Activated CD8-positive, alpha-beta T cell treated with anti-CD3 and anti-CD28 coated beads for 36 hours (primary cell): ENCODE measurements around the gene S100A7A. TPM values are rescaled to one million over a fixed set of nuclear protein-coding genes. Genes with fewer than 3 reads are reported as not detected.

Source experiments
- ATAC-seq: fragments of 200-7000 bp; cut with Tn5 transposase; one replicate; pipeline ENCODE4 v1.10.0; 2021; ENCODE audit warnings: mild to moderate bottlenecking, moderate library complexity
- CTCF ChIA-PET: fragments of 350-600 bp; sonication (Branson Sonifier 250); formaldehyde crosslinking; loops from one replicate; lab custom pipeline; 2021; ENCODE audit warnings: antibody characterized with exemption; lab: Charles Lee
- POLR2A ChIA-PET: fragments of 350-600 bp; sonication (Branson Sonifier 250); formaldehyde crosslinking; loops from one replicate; lab custom pipeline; 2021; ENCODE audit warnings: antibody characterized with exemption; lab: Charles Lee
- DNase-seq: peaks from one replicate; pipeline ENCODE4 v3.0.0-alpha.2; 2020
- H3K27ac Mint-ChIP-seq: one replicate; pipeline ENCODE4 v1.8.0; 2021; ENCODE audit warnings: mild to moderate bottlenecking, mixed read lengths
- H3K27me3 Mint-ChIP-seq: one replicate; pipeline ENCODE4 v1.8.0; 2021; ENCODE audit warnings: mixed read lengths
- H3K36me3 Mint-ChIP-seq: one replicate; pipeline ENCODE4 v1.8.0; 2021; ENCODE audit warnings: low read depth, mixed read lengths
- H3K4me1 Mint-ChIP-seq: one replicate; pipeline ENCODE4 v1.8.0; 2021; ENCODE audit warnings: low read depth, mixed read lengths
- H3K4me3 Mint-ChIP-seq: one replicate; pipeline ENCODE4 v1.8.0; 2021; ENCODE audit warnings: mild to moderate bottlenecking, moderate library complexity, mixed read lengths
- H3K9me3 Mint-ChIP-seq: one replicate; pipeline ENCODE4 v1.8.0; 2021; ENCODE audit warnings: mixed read lengths
- intact Hi-C: fragments of 100-400 bp; cut with micrococcal nuclease; formaldehyde crosslinking; loops from one replicate; pipeline ENCODE4 v1.10.0; 2022
- total RNA-seq, 2 experiments: library from RNA; stranded (reverse); gene quantifications; one replicate each; pipeline ENCODE4 v1.2.3, GENCODE V29; 2021
- TF ChIP-seq, protein P1 (sequence below): fragments of 200-600 bp; IDR thresholded peaks from one replicate; pipeline ENCODE4 v1.8.0; 2022; ENCODE audit warnings: antibody characterized with exemption, mild to moderate bottlenecking

S100A7A gene
- total RNA-seq, 2 experiments from 2014 or later: not detected

DNA sequence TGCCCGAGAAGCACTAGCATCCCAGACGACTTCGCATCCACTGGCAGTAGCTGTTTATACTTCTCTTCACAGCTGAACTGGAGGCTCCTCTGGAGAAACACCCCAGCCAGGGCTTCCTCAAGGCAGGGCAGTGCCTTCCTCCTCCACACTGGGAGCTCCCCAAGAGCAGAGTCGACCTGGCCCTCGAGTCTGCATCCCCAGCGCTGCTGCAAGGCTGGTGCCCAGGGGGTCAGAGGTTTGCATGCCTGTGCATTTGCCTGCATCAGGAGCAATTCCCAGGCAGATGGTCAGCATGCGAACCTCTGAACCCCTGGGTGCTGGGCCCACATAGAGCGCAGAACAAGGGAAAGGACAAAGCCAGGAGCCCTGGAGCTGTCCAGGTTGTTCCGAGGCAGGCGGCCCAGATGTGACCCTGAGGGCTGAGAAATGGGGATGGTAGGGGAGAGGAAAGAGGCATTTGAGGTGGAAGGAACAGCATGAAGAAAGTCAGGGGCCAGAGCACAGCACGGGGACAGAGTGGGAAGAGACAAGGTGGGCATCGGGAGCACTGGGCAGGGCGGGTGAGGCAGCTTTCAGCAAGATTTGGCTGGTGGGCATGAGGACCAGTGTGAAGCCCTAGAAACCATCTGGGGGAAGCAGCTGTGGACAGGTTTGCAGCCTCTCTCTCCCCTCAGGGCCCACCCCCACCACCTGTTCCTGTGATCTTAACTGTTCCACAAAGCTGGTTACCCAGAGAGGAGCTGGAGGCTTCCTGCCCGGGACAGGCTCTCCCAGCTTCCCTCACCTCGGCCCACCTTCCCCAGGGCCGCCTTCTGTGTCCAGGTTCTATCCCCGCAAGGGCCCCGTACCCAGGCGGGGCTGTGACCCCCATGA lies 19.0 kb upstream of the S100A7A start:
- Mint-ChIP-seq H3K4me3 (no peak overlapping the region), H3K4me1 (no peaks in the 10 kb centered on the region), H3K27ac (no peak overlapping the region), H3K36me3 (no peaks in the 10 kb centered on the region), H3K9me3 (no peaks in the 10 kb centered on the region), H3K27me3 (peaks cover 2% of the 10 kb centered on the region)
- no peak for ATAC-seq
- DNase-seq: no peak
- POLR2A ChIA-PET: no interaction called here
- TF ChIP-seq, protein P1, sequence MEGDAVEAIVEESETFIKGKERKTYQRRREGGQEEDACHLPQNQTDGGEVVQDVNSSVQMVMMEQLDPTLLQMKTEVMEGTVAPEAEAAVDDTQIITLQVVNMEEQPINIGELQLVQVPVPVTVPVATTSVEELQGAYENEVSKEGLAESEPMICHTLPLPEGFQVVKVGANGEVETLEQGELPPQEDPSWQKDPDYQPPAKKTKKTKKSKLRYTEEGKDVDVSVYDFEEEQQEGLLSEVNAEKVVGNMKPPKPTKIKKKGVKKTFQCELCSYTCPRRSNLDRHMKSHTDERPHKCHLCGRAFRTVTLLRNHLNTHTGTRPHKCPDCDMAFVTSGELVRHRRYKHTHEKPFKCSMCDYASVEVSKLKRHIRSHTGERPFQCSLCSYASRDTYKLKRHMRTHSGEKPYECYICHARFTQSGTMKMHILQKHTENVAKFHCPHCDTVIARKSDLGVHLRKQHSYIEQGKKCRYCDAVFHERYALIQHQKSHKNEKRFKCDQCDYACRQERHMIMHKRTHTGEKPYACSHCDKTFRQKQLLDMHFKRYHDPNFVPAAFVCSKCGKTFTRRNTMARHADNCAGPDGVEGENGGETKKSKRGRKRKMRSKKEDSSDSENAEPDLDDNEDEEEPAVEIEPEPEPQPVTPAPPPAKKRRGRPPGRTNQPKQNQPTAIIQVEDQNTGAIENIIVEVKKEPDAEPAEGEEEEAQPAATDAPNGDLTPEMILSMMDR: no peak
- intact Hi-C loops: no loop called here
- CTCF ChIA-PET: no interaction called here

DNA sequence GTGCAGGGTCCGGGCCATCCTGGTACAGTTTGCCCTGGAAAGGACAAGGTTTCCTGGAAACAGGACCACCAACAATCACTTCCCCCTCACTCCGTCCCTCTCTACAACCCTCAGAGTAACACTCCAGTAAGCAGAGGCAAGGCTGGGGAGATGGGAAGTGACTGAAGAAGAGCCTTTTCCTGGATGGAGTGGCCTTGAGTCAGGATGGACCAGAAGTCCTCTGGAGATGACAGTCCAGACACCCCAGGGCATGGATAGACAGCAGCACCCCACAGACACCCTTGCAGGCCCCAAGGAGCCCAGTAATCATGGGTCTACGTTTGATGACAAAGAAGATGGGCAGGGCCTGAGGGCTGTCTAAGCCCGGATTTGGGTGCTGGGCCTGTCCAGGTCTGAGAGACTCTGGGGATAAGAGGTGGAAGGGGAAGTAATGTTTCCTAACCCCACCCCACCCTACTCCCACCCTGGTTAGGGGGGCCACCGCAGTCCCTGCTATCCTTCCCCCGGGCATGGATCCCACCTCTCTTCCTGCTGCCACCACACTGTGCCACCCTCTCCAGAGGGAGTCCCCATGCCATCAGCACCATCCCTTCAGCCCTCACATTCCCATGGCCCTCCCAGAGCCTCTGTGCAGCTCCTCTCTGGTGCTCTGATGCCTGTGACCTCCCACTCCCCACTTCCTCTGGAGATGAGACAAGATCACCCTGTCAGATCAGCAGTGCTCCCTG lies 18.2 kb upstream of the S100A7A start:
- no peak for ATAC-seq
- CTCF ChIA-PET: no interaction called here
- POLR2A ChIA-PET: no interaction called here
- no peaks in the 10 kb centered on the region for H3K9me3 Mint-ChIP-seq
- intact Hi-C loops: no loop called here
- H3K4me3 Mint-ChIP-seq: no peak overlapping the region
- DNase-seq: no peak
- TF ChIP-seq, protein P1: no peak
- H3K36me3 Mint-ChIP-seq: no peaks in the 10 kb centered on the region
- H3K27me3 Mint-ChIP-seq: peaks cover 2% of the 10 kb centered on the region
- no peaks in the 10 kb centered on the region for H3K4me1 Mint-ChIP-seq
- no peak overlapping the region for H3K27ac Mint-ChIP-seq

DNA sequence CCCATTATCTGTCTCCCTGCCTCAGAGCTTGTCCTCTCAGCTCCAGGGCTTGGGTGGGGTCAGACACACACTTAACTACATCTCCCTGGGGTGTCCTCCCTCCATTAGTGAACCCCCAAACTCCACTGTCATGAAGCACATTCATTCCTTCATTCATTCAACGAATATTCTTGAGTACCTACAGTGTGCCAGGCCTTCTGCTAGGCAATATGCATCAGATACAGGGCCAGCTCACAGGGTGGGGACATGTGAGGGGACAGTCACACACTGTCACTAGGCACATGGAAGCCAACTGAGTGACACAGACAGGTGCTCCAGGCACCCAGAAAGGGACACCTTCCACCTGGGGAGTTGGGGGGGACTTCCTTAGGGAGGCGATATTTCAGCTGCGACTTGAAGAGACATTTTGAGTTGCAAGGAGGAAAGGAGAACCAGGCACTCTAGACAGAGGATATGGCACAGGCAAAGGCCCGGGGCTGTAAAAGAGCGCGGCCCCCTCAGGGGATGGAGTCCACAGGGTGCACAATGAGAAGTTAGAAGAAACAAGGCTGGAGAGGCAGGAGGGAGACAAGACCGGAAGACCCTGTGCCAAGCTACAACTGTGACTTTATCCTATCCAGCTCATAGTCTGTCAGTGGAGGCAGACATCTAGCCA lies 16.8 kb upstream of the S100A7A start:
- no peak overlapping the region for H3K4me3 Mint-ChIP-seq
- intact Hi-C loops: loop anchor here (5.0 kb wide), 1 partner anchor 47 kb away; no protein-coding TSS in a partner anchor
- H3K9me3 Mint-ChIP-seq: peaks cover under 1% of the 10 kb centered on the region
- ATAC-seq (no peak), DNase-seq (no peak)
- CTCF ChIA-PET: interaction anchor here (1.1 to 1.2 kb wide), 2 partner anchors 11 to 95 kb away, joined by 3 read pairs; no protein-coding TSS in a partner anchor
- H3K4me1 Mint-ChIP-seq: no peaks in the 10 kb centered on the region
- no peak overlapping the region for H3K27ac Mint-ChIP-seq
- H3K27me3 Mint-ChIP-seq: peaks cover 2% of the 10 kb centered on the region
- POLR2A ChIA-PET: no interaction called here
- no peaks in the 10 kb centered on the region for H3K36me3 Mint-ChIP-seq
- TF ChIP-seq, protein P1: no peak

DNA sequence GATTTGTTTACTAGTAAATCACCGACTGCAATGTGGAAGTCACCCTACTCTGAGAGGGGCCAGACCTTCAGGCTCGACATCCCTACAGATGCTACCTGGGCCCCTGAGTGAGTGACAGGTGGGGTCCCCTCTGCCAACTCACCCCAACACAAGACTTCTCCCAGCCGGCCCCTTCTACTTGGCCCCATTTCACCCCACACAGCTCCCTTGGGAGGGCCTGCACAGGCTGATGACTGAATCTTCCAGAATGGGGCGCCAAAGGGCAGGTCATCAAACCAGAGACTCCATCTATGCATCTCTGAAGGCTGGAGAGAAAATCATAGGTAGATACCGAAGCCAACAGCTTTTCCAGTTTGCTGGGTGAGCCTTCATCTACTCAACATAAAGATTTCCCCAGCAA lies 16.1 kb upstream of the S100A7A start:
- intact Hi-C loops: loop anchor here (5.0 kb wide), 1 partner anchor 48 kb away; no protein-coding TSS in a partner anchor
- POLR2A ChIA-PET: no interaction called here

More for the DNA sequence above, 16.1 kb upstream of the S100A7A start:
- ATAC-seq: no peak
- Mint-ChIP-seq H3K27ac (no peak overlapping the region), H3K4me3 (no peak overlapping the region), H3K4me1 (no peaks in the 10 kb centered on the region), H3K9me3 (peaks cover 2% of the 10 kb centered on the region), H3K36me3 (no peaks in the 10 kb centered on the region), H3K27me3 (peaks cover 2% of the 10 kb centered on the region)
- DNase-seq: no peak
- CTCF ChIA-PET: interaction anchor here (1.1 to 1.2 kb wide), 3 partner anchors 11 to 94 kb away, joined by 3 to 6 read pairs (median 3); no protein-coding TSS in a partner anchor
- TF ChIP-seq, protein P1: no peak
